Panc1 (cell line): ENCODE results near the gene DLGAP1. TPM values are rescaled to one million over a fixed set of nuclear protein-coding genes. Genes with fewer than 3 reads are reported as not detected.

Experiments
- ATAC-seq: fragments of 200-7000 bp; cut with Tn5 transposase; 2 replicates; pipeline ENCODE4 v1.9.1; 2020; ENCODE audit warnings: mild to moderate bottlenecking, moderate library complexity
- BruUV-seq: library from RNA; stranded (reverse); fragments of 400-500 nt; replicated peaks from 2 replicates; lab custom pipeline; 2021; lab: Mats Ljungman, UMichigan
- CTCF ChIA-PET: fragments of 300-600 bp; sonication (Branson Sonifier 250); formaldehyde crosslinking; loops from one replicate; lab custom pipeline; 2022; ENCODE audit warnings: antibody characterized with exemption; lab: Charles Lee
- POLR2A ChIA-PET: fragments of 300-600 bp; sonication (Branson Sonifier 250); formaldehyde crosslinking; loops from one replicate; lab custom pipeline; 2022; ENCODE audit warnings: antibody characterized with exemption; lab: Charles Lee
- DNase-seq: peaks from one replicate; pipeline ENCODE4 v3.0.0-alpha.2; 2010; ENCODE audit warnings: low read depth, low spot score
- H3K27ac ChIP-seq: 2 replicates; pipeline ENCODE4 v1.5.1; 2011; ENCODE audit warnings: mild to moderate bottlenecking, low read length, inconsistent platforms
- H3K27me3 ChIP-seq: fragments of 200-500 bp; sonication (Bioruptor generic); 2 replicates; pipeline ENCODE4 v1.6.0; 2014; ENCODE audit warnings: low read length, inconsistent platforms; ENCODE audit not compliant: control insufficient read depth, insufficient read depth
- H3K36me3 ChIP-seq: fragments of 200-500 bp; sonication (Bioruptor generic); 2 replicates; pipeline ENCODE4 v1.5.1; 2014; ENCODE audit warnings: inconsistent platforms, mild to moderate bottlenecking, low read length, moderate library complexity; ENCODE audit not compliant: control insufficient read depth, insufficient read depth
- H3K4me1 ChIP-seq: 2 replicates; pipeline ENCODE4 v1.5.1; 2011; ENCODE audit warnings: inconsistent platforms, mild to moderate bottlenecking, low read length, moderate library complexity; ENCODE audit not compliant: control insufficient read depth, insufficient read depth
- H3K4me3 ChIP-seq, 2 experiments: 2 replicates each; pipeline ENCODE4 v1.5.1; 2011 to 2012; ENCODE audit warnings: low read depth in 2 of 2, low read length in 2 of 2, mild to moderate bottlenecking in 2 of 2, inconsistent platforms in 1 of 2, moderate library complexity in 1 of 2
- H3K9me3 ChIP-seq: fragments of 200-500 bp; sonication (Bioruptor generic); 2 replicates; pipeline ENCODE4 v1.5.1; 2014; ENCODE audit warnings: low read depth, mild to moderate bottlenecking, inconsistent platforms, low read length, moderate library complexity; ENCODE audit not compliant: control insufficient read depth, insufficient read depth
- CTCF ChIP-seq: fragments of 450-650 bp; IDR thresholded peaks from 2 replicates; pipeline ENCODE4 v1.5.1; 2017; ENCODE audit warnings: mild to moderate bottlenecking
- POLR2AphosphoS5 ChIP-seq: IDR thresholded peaks from 2 replicates; pipeline ENCODE4 v1.6.1; 2012; ENCODE audit warnings: mild to moderate bottlenecking, low read depth, low read length, moderate library complexity
- REST ChIP-seq, 2 experiments: IDR thresholded peaks; 2 replicates each; pipeline ENCODE4 v1.6.1; 2011 to 2012; ENCODE audit warnings: low read depth in 2 of 2, control low read depth in 1 of 2, low read length in 1 of 2, mild to moderate bottlenecking in 1 of 2, moderate library complexity in 1 of 2; ENCODE audit not compliant: insufficient read depth in 1 of 2
- SIN3A ChIP-seq: IDR thresholded peaks from 2 replicates; pipeline ENCODE4 v1.6.1; 2012; ENCODE audit warnings: low read depth, mild to moderate bottlenecking, low read length, moderate library complexity, borderline replicate concordance; ENCODE audit not compliant: insufficient read depth
- TCF7L2 ChIP-seq: IDR thresholded peaks from 2 replicates; pipeline ENCODE4 v1.6.1; 2011; ENCODE audit warnings: mild to moderate bottlenecking, low read depth, low read length, inconsistent platforms
- in situ Hi-C: cut with HindIII; loops from 2 replicates; pipeline ENCODE4 v1.10.0; 2016; ENCODE audit warnings: low sequenced_read_pairs, low pct_unique_long_range_greater_than_20kb
- intact Hi-C: fragments of 100-400 bp; cut with micrococcal nuclease; formaldehyde crosslinking; loops from one replicate; pipeline ENCODE4 v1.10.0; 2022; ENCODE audit not compliant: unreplicated experiment
- total RNA-seq: library from RNA; stranded (reverse); gene quantifications from one replicate; pipeline ENCODE4 v1.2.1, GENCODE V29; 2021; ENCODE audit not compliant: unreplicated experiment

Gene DLGAP1
- total RNA-seq, 1 experiment from 2014 or later: 1.8 TPM

GRCh38 chr18:3874125-3874524, 581.0 kb downstream of the DLGAP1 start:
- in situ Hi-C loops: no loop called here
- Histone ChIP-seq H3K27ac (no peak overlapping the region; the same call in 1 of the 2 replicates), H3K36me3 (no peaks in the 10 kb centered on the region), H3K9me3 (no peaks in the 10 kb centered on the region), H3K27me3 (no peaks in the 10 kb centered on the region; the same call in 1 of the 2 replicates), H3K4me3 (no peak overlapping the region), H3K4me1 (peaks cover 9% of the 10 kb centered on the region)
- POLR2A ChIA-PET: no interaction called here
- BruUV-seq: no TSS peak
- intact Hi-C loops: no loop called here
- no peak for TF ChIP-seq POLR2AphosphoS5
- TF ChIP-seq SIN3A: no peak
- TF ChIP-seq TCF7L2: no peak
- TF ChIP-seq REST (IDR thresholded peaks at IDR 0.05; ENCODE audit: insufficient read depth in 1 of 2, low read depth in 2 of 2, low read length in 1 of 2): no peak
- no peak for TF ChIP-seq CTCF
- no peak for DNase-seq
- CTCF ChIA-PET: no interaction called here
- ATAC-seq: no peak

GRCh38 chr18:3873698-3874097, 581.4 kb downstream of the DLGAP1 start:
- H3K27ac ChIP-seq: no peak overlapping the region
- in situ Hi-C loops: no loop called here
- POLR2A ChIA-PET: no interaction called here

More at GRCh38 chr18:3873698-3874097, 581.4 kb downstream of the DLGAP1 start:
- CTCF ChIA-PET: no interaction called here
- ATAC-seq (no peak), DNase-seq (no peak)
- no peaks in the 10 kb centered on the region for H3K9me3 ChIP-seq
- no TSS peak for BruUV-seq
- no peaks in the 10 kb centered on the region for H3K36me3 ChIP-seq
- intact Hi-C loops: no loop called here
- peaks cover 9% of the 10 kb centered on the region for H3K4me1 ChIP-seq
- TF ChIP-seq POLR2AphosphoS5 (no peak), REST (IDR thresholded peaks at IDR 0.05; ENCODE audit: insufficient read depth in 1 of 2, low read depth in 2 of 2, low read length in 1 of 2) (no peak), TCF7L2 (no peak)
- H3K27me3 ChIP-seq: no peaks in the 10 kb centered on the region; the same call in 1 of the 2 replicates
- no peak overlapping the region for H3K4me3 ChIP-seq
